DND-41 (cell line): ENCODE data around the gene HEG1.

Source experiments
- ATAC-seq: fragments of 200-7000 bp; cut with Tn5 transposase; 3 replicates; pipeline ENCODE4 v1.9.1; 2021; ENCODE audit warnings: low read depth; ENCODE audit not compliant: insufficient read depth
- DNase-seq: peaks from one replicate; pipeline ENCODE4 v3.0.0-alpha.2; 2020
- H2AFZ ChIP-seq: 2 replicates; pipeline ENCODE4 v1.6.0; 2012; ENCODE audit warnings: low read depth, low read length
- H3K27ac ChIP-seq: 2 replicates; pipeline ENCODE4 v1.5.1; 2012; ENCODE audit warnings: low read length, inconsistent platforms
- H3K27me3 ChIP-seq: fragments of 200-600 bp; sonication (generic); 2 replicates; pipeline ENCODE4 v1.6.0; 2012; ENCODE audit warnings: low read length, mild to moderate bottlenecking, inconsistent platforms; ENCODE audit not compliant: insufficient read depth, poor library complexity
- H3K36me3 ChIP-seq: 2 replicates; pipeline ENCODE4 v1.5.1; 2012; ENCODE audit warnings: low read length, inconsistent platforms; ENCODE audit not compliant: insufficient read depth
- H3K4me1 ChIP-seq: 2 replicates; pipeline ENCODE4 v1.5.1; 2012; ENCODE audit warnings: mild to moderate bottlenecking, low read length; ENCODE audit not compliant: insufficient read depth
- H3K4me2 ChIP-seq: 2 replicates; pipeline ENCODE4 v1.6.0; 2012; ENCODE audit warnings: mild to moderate bottlenecking, moderate library complexity, low read length, inconsistent platforms; ENCODE audit not compliant: insufficient read depth
- H3K4me3 ChIP-seq, 2 experiments: fragments of 200-600 bp in 1 of 2; shearing (Covaris generic) in 1 of 2; 2 replicates each; pipeline ENCODE4 v1.5.1; 2012 to 2016; ENCODE audit warnings: inconsistent platforms in 2 of 2, low read length in 2 of 2, mild to moderate bottlenecking in 2 of 2, low read depth in 1 of 2, moderate library complexity in 1 of 2
- H3K79me2 ChIP-seq: 2 replicates; pipeline ENCODE4 v1.6.0; 2012; ENCODE audit warnings: low read length, inconsistent platforms; ENCODE audit not compliant: insufficient read depth
- H3K9ac ChIP-seq: 2 replicates; pipeline ENCODE4 v1.6.0; 2012; ENCODE audit warnings: low read depth, mild to moderate bottlenecking, inconsistent platforms, low read length, moderate library complexity
- H3K9me3 ChIP-seq: 2 replicates; pipeline ENCODE4 v1.5.1; 2012; ENCODE audit warnings: low read length, moderate library complexity, mild to moderate bottlenecking, inconsistent platforms; ENCODE audit not compliant: insufficient read depth, severe bottlenecking
- H4K20me1 ChIP-seq: 2 replicates; pipeline ENCODE4 v1.6.0; 2012; ENCODE audit warnings: low read length; ENCODE audit not compliant: insufficient read depth
- CTCF ChIP-seq: IDR thresholded peaks from 2 replicates; pipeline ENCODE4 v1.5.1; 2012; ENCODE audit warnings: borderline replicate concordance, low read length, moderate library complexity, mild to moderate bottlenecking; ENCODE audit not compliant: poor library complexity, severe bottlenecking; ENCODE audit errors: extremely low read depth
- EZH2 ChIP-seq: IDR thresholded peaks from 3 replicates; pipeline ENCODE4 v1.6.1; 2012; ENCODE audit warnings: borderline replicate concordance, low read depth, mild to moderate bottlenecking, moderate library complexity, low read length, inconsistent platforms; ENCODE audit not compliant: severe bottlenecking

Gene HEG1

GRCh38 chr3:124999897-125000435 is 55.8 kb downstream of the HEG1 start:
- no peak overlapping the region for H2AFZ ChIP-seq
- peaks cover 8% of the 10 kb centered on the region; the same call in 1 of the 2 replicates for H3K36me3 ChIP-seq
- no peaks in the 10 kb centered on the region for H4K20me1 ChIP-seq
- no peak for TF ChIP-seq CTCF
- TF ChIP-seq EZH2 = no peak
- H3K4me3 ChIP-seq = no peak overlapping the region
- H3K27ac ChIP-seq = no peak overlapping the region
- no peak overlapping the region for H3K9ac ChIP-seq
- no peaks in the 10 kb centered on the region for H3K27me3 ChIP-seq
- H3K4me1 ChIP-seq = no peaks in the 10 kb centered on the region
- H3K4me2 ChIP-seq = no peak overlapping the region
- no peaks in the 10 kb centered on the region for H3K79me2 ChIP-seq
- H3K9me3 ChIP-seq = no peaks in the 10 kb centered on the region
- ATAC-seq = no peak
- no peak for DNase-seq

GRCh38 chr3:124999317-124999716 is 56.5 kb downstream of the HEG1 start:
- H3K79me2 ChIP-seq = no peaks in the 10 kb centered on the region
- H3K27me3 ChIP-seq = no peaks in the 10 kb centered on the region
- no peak for DNase-seq
- no peak for TF ChIP-seq CTCF
- no peak for TF ChIP-seq EZH2
- ATAC-seq = no peak
- no peak overlapping the region for H3K4me3 ChIP-seq
- H3K4me1 ChIP-seq = no peaks in the 10 kb centered on the region
- no peak overlapping the region for H3K9ac ChIP-seq
- H2AFZ ChIP-seq = no peak overlapping the region
- 0 out of 2 replicates have a peak, but pooled peaks cover 4% of the 10 kb centered on the region for H3K36me3 ChIP-seq
- no peaks in the 10 kb centered on the region for H3K9me3 ChIP-seq
- no peak overlapping the region for H3K27ac ChIP-seq
- no peak overlapping the region for H3K4me2 ChIP-seq
- no peaks in the 10 kb centered on the region for H4K20me1 ChIP-seq

- Histone ChIP-seq H3K9ac (no peak overlapping the region), H3K79me2 (no peaks in the 10 kb centered on the region), H2AFZ (no peak overlapping the region), H3K36me3 (0 out of 2 replicates have a peak, but pooled peaks cover 4% of the 10 kb centered on the region), H3K27me3 (no peaks in the 10 kb centered on the region), H3K4me1 (no peaks in the 10 kb centered on the region), H3K27ac (no peak overlapping the region), H4K20me1 (no peaks in the 10 kb centered on the region), H3K4me2 (no peak overlapping the region), H3K4me3 (no peak overlapping the region), H3K9me3 (no peaks in the 10 kb centered on the region)
- DNase-seq = no peak
- TF ChIP-seq CTCF (no peak), EZH2 (no peak)
- ATAC-seq = no peak
Measured at GRCh38 chr3:124998247-124998630, 57.6 kb downstream of the HEG1 start.
